RCC 7860 (cell line): ENCODE measurements around the gene FBN2.

Experiments used
- DNase-seq: peaks from one replicate; pipeline ENCODE4 v3.0.0-alpha.2; 2015; ENCODE audit warnings: low spot score
- FAIRE-seq: peaks from 2 replicates; lab custom pipeline; 2012; peaks lifted over from hg19 to GRCh38; lab: Jason Lieb, UNC

Gene FBN2

DNA sequence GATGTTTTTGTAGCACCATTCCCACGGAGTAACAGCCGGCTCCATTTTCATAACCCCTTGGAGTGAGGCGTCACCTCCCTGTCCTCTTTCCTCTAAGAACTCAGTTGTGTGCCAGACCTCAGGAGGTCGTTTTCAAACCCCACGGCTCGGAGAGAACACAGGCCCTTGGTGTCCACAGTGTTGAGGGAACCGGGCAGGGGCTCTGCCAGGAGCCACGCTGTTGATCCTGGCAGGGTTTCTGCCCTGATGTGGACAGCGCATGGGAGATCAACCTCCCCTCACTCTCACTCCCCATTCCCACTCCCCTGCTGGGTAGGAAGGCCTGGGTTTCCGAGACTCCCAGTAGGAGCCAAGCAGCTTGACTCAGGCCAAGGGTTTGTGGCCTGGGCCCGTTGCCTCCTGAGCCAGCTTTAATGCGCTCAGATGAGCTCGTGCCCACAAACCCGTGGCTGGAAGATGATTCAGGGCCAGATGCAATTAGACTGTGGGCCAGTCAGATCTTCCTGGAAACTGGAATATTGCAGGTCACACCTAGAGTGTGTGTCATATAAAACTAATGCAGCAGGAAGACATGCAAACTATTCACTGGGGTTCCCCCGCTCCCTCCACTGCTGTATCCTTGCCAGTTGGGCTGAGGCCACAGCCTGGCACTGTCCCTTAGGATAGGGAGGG lies 321.0 kb downstream of the FBN2 start:
- DNase-seq = peak; percentile 87

DNA sequence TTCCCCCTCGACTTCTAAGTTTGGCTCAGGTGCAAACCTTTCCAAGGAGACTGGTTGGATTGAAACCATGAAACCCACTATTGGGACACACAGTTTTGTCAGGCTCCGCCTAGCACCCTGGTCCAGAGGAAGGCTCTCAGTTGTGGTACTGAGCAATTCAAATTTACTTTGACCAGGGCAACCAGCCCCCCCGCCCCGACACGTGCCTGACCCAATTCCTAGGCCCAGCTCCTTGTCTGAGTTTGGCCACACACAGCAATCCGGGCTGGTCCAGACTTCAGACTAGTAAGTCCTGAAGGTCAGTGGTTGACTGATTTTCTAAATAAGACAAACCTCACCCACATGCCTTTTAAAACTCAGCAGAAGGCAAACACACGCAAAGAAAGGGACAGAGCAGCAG lies 321.8 kb downstream of the FBN2 start:
- FAIRE-seq = no peak
- DNase-seq = no peak

More for the DNA sequence above, 321.0 kb downstream of the FBN2 start:
- peak; percentile 97 for FAIRE-seq

DNA sequence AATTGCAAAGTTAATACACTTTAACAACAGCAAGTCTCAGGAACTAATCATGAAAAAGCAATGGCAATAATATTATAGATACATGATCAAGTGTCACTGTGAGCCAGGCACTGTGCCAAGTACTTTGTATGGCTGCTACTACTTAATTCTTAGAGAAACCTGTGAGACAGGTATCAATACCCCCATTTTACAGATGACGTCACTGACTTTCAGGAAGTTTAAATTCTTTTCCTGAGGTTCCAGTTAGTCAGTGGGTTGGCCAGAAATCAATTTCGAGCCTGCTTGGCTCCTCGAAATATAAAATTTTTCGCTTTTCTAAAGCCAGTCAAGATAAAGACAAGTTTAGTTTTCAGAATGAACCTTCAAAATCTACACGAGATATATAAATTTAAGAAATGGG lies 324.2 kb downstream of the FBN2 start:
- FAIRE-seq (no peak), DNase-seq (no peak)

DNA sequence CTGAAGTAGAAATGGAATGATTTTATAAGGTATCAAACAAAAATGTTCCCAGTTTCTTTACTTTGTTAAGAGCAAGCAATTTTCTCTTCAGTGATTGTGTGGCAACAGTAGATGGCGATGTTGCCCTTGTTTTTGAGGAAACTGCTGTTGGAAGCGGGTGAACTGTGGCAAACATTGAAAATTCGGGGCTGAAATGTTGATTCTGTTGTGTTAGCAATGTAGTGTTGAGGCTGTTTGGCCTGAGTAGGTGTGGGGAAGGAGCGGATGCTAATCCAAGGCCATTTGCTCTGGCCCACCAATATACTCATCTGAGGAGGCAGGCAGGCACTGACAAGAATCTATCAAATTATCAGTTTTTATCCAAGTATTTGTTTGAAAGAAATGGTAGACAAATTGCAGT lies 324.7 kb downstream of the FBN2 start:
- FAIRE-seq = peak; percentile 73

DNA sequence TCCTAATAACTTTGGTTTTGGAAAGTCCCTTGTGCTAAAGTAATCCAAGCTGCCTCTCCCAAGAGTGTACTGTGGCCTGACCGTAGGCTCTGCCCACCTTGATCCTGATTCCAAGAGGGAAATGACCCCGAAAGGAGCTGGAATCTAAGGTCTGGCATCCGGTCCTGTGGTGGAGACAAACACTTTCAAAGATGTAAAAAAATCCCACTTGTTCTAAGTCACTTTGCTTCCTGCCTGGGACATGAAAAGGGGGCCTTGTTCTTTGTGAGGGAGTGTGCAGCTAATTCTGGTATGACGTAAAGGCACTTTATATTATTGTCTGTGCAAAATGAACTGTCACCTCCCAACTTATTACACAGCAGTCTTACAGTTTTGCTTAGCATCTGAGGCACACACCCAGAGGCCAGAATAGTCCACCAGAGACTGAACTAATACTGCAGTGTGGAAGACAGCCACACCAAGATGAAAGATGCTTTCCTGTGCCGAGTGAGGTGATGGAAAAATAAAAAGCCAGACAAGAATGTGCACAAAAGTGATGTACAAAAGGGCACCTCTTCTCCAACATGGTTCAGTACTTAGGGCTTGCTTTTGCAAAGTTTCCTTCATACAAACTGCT lies 325.7 kb downstream of the FBN2 start:
- no peak for DNase-seq
- no peak for FAIRE-seq

More for the DNA sequence above, 324.7 kb downstream of the FBN2 start:
- DNase-seq = peak; percentile 24

DNA sequence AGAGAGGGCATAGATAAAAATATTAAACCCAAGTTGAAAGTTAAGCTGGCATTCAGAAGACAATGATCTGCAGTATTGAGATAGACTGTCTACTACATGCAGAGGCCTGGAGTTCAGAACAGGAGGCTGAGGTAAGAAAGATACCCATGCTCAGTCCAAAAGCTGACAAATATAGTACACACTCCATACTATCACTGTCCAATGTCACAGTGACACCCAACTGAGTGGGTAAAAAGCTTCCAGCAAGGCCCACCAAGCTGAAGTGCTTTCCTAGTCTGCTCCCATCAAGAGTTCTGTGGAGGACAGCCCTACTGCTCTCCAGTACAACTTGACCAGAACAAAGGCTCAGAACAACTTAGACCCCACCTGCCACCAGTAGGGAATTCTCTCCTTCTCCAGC lies 329.6 kb downstream of the FBN2 start:
- DNase-seq (no peak), FAIRE-seq (no peak)
